HG03558 (cell line): ENCODE measurements around the gene POLR1H.

Experiments
- ATAC-seq: cut with Tn5 transposase; IDR thresholded peaks from one replicate; pipeline ENCODE4 v1.9.1; 2021; ENCODE audit warnings: moderate number of reproducible peaks; ENCODE audit not compliant: unreplicated experiment; ENCODE audit errors: extremely low read depth

POLR1H gene

DNA sequence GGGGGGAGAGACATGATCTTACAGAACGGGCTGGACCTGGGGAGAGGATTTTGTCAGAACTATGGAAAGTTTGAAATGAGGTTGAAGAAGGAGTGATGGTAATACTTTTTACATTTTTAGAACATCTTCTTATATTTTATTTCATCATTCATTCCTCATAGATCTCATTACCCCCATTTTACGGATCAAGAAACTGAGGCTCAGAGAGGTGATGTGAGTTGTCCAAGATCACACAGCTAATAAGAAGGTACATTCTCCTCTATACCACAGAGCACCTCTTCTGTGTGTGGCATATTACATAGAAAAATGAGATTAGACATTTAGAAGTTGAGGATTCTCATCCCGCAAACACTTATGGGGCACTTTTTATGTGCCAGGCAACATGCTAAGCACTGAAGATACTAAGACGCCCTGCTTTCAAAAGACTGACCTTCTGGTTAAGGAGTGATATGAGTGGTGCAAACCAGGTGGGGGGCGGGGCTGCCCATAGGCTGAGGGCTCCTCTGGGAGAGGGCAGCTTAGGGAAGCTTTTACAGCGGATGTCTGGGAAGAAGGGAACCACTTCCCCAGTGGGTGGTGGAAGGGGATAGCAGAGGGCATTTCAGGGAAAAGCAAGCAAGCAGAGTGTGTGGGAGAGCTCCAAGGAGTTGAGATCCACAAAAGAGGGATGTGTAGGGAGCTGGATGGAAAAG lies 31.9 kb downstream of the POLR1H start:
- no peak for ATAC-seq

DNA sequence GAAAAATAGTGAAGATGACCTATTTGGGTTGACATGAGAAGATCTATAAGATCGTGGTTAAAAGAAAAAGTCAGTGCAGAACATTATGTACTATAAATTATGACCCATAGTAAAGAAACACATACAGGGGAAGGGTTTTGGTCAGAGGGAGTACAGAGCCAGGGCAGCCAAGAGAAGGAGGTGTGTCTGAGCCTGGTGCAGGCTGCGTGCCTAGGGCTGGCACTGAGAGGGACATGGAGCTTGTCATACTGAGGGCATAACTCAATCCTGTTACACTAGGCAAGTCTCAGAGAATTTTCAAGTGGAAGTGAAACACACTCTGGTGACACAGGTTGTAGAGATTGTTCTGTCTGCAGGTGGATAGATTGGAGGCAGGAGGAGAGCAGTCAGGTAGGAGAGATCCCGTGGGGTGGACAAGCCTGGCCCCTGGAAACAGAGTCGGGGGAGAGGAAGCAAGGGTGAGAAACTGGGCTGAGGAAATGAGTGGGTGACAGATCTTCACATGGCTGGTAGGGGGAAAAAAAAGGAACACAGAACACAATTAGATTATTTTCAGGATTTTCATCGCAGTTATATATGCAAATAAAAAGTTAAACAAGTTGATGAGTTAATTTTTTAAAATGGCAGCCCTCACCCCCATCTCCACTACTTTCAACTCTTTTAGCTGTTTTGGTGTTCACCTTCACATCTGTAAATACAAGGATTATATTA lies 33.0 kb downstream of the POLR1H start:
- no peak for ATAC-seq

DNA sequence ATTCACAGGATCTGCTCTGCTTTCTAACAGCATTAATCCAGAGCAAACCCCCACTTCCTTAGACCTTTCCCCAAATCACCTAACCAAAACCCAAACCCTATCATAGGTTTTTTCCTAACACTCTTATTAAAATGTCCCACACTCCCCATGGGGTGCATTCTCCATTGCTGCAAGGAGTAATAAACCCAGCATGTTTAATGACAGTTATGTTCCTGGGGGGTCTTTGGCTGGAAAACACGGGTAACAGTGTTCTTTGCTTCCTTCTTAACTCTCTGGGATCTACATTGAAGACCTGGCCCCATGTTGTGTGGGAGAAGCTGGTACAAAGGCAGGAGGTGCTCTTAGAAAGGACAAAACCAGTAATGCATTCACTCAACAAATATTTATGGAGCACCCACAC lies 35.8 kb downstream of the POLR1H start:
- ATAC-seq, result no peak

DNA sequence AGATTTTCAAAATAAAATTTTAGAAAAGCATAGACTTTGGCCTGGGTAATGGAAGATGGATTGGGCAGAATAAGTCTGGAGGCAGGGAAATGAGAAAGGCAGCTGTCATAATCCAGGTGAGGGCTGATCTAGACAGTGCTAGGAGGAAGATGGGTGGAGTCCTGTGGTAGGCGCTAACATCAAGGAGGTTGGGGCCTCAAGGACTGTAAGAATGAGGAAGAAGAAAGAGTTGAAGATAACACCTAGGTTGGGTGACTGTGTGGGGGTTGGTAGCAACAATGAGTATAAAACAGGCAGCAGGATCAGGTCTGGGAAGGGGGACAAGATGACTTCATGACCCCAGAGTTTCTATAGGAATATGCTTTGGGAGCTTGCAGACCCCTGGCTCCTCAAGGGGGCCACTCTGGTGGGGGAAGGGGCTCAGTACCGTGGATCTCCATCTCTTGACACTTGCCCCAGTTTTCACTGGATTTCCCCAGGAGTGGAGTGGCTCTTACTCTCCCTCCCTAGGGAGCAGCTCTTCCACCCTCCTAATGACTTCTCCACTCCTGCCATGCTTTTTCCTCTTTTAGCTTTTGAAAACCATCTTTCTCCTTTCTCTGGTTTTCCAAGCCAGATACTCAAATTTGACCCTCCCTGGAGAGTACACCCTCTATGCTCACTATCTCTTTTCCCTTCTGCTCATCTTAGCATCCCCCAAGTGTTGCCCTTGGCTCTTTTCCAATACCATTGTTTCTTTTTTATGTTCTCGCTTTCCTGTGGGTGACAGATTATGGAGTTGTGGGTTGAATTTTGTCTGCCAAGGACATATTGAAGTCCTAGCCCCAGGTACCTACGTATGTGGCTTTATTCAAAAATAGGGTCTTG lies 37.1 kb downstream of the POLR1H start:
- no peak for ATAC-seq

DNA sequence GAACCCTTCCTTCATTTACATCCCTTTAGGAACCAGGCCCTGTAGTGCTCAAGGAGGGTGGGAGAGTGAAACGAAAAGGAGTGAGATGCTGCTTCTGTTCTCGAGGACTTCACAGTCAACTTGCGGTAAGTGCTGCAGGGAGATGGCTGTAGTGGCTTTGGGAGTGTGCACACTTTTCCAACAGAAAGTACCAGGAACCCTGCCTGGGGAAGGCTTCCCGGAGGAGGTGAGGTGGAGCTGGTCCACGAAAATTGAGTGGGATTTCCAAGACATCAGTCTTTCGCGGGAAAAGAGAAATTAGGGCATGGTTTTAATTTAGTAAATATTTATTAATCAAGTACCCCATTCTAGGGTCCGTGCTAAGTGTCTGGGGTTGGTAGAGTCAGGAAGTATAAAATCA lies 39.1 kb downstream of the POLR1H start:
- no peak for ATAC-seq

- ATAC-seq, result no peak
These were observed 39.7 kb downstream of the POLR1H start for GRCh38 chr6:30100585-30101443.

DNA sequence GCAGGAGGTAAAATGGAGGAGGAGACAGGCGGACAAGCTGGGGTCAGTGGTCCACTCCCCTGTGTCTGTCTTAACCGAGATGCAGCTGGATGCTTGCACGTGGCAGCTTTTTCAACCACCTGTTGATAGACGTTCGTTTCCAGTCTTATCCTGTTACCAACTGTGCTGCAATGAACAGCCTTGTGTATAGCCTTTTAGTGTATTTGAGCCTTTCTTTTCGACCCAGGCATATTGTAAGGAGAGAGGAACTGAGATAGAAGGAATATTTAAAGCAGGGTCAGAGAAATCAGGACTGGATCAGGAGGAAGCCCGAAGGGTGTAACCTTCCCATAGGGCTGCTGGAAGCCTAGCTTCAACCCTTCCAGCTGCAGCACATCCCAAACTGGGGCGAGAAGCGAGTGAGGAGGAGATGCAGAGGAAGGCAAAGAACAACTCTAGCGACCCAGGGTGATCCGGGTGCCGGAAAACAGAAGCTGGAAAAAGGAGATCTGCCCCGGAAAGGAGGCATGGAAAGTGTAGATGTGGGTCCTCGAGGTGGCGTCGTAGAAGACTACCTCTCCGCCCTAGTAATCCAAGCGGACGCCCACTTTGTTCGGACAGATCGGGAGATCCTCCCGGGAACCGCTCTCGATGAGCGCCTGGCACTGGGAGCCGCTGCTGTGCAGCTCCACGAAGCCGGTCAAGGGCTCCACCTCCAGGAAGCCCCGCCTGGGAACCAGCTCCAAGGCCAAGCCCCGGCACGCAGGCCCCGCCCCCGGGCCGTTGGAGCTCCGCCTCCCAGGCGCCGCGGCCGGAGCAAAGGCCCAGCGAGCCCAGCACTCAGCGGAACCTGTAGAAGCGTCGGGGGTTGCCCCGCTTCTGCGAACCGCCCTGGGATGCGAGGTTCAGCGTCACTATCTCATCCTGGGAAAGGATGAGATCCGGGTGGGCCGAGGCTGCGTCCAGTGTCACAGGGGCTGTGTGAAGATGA lies 40.7 kb downstream of the POLR1H start:
- no peak for ATAC-seq

DNA sequence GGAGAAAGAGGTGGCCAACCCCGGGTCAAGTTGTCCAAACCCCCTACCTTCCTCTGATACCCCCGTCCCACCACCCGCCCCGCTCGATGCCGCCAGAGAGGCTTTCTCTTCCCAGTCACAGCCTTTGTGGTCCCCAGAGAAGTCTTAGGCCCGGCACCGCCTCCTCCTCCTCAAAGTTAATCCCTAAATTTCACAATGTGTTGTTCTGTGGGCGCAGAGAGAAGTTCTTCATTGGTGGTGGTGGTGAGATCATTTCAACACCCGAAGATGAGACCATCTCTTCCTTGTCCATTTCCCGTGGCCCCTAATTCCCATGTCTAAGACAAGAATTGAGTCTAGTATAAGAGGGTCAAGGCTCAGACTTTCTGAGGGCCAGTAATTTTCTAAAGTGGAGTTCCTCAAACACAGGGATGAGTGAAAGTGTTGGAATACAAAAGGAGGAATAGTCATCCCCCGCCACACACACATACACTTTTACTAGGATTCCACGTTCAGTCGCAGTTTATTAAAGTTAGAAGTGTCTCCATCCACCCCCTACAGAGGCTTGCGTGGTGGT lies 41.4 kb downstream of the POLR1H start:
- no peak for ATAC-seq

GRCh38 chr6:30102970-30103871 lies 42.2 kb downstream of the POLR1H start:
- no peak for ATAC-seq

- ATAC-seq, result no peak
These were observed 42.8 kb downstream of the POLR1H start for GRCh38 chr6:30103872-30104179.

GRCh38 chr6:30104661-30105060 lies 43.6 kb downstream of the POLR1H start:
- ATAC-seq, result no peak

- no peak for ATAC-seq
These were observed 50.3 kb downstream of the POLR1H start for GRCh38 chr6:30111266-30111856.

DNA sequence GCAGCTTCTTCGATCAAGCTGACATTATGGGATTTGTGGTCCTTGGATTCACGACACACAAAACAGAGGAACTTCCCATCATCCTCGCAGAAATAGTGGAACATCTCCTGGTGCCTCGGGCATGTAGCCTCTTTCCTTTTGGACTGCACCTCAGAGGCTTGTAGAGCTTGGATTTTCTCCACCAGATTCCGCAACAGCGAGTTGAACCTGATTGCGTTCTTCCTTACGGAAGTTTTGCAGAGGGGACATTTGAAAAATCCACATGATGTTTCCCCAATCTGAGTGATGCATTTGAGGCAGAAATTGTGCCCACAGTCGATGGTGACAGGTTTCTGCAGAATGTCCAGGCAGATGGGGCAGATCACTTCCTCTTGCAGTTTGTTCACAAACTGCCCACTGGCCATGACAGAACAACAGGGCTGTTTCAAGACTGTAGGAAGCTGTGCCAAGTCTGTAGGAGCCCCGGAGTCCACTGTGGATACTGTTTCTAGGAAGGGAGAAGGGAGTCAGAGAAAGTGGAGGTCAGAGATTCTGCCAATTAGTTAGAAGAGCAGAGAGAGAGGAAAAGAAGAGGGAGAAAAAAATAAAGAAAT lies 51.4 kb downstream of the POLR1H start:
- ATAC-seq, result no peak

- ATAC-seq, result no peak
These were observed 52.1 kb downstream of the POLR1H start, which contains the start of gene TRIM31 for GRCh38 chr6:30113003-30113759. Gene TRIM31 (minus strand): TSS chr6:30113090. CDS start chr6:30112805, 285 bp downstream.

DNA sequence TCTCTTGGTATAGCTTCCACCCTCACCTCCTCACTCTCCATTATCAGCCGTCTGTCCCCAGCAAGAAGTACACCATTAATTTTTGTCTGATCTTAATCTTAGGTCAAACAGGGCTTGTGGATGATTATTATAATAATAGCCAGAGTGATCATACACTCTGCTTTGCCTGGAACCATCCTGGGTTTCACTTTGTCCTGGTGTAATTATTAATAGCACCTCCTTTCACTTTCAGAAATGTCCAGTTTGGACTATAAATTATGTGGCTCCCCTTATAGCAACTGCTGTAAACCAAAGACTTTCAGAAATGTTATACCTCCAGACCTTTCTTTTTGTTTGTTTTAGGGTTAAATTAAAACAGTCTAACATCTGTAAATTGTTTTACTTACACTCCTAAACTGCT lies 52.8 kb downstream of the POLR1H start:
- no peak for ATAC-seq
